Stimulated activated naive CD8-positive, alpha-beta T cell treated with anti-CD3 and anti-CD28 coated beads, Interleukin-15, Interleukin-2, amounts not matched to agents 100 ng/mL and 50 ng/mL, for 24 hours (primary cell): ENCODE measurements around the gene GRIK3.
"Not testable (repeated sequence)": the region's sequence is repeated elsewhere in the genome, so short reads cannot be mapped to it uniquely, and the experiment has no call there.

Experiments used
- H3K27ac Mint-ChIP-seq: one replicate; pipeline ENCODE4 v1.8.0; 2021; ENCODE audit warnings: mild to moderate bottlenecking, mixed read lengths
- H3K27me3 Mint-ChIP-seq: one replicate; pipeline ENCODE4 v1.8.0; 2021; ENCODE audit warnings: mixed read lengths
- H3K36me3 Mint-ChIP-seq: one replicate; pipeline ENCODE4 v1.8.0; 2021; ENCODE audit warnings: low read depth, mixed read lengths
- H3K4me1 Mint-ChIP-seq: one replicate; pipeline ENCODE4 v1.8.0; 2021; ENCODE audit warnings: low read depth, mixed read lengths
- H3K4me3 Mint-ChIP-seq: one replicate; pipeline ENCODE4 v1.8.0; 2021; ENCODE audit warnings: mild to moderate bottlenecking, mixed read lengths
- H3K9me3 Mint-ChIP-seq: one replicate; pipeline ENCODE4 v1.8.0; 2021; ENCODE audit warnings: mixed read lengths

The GRIK3 gene

DNA sequence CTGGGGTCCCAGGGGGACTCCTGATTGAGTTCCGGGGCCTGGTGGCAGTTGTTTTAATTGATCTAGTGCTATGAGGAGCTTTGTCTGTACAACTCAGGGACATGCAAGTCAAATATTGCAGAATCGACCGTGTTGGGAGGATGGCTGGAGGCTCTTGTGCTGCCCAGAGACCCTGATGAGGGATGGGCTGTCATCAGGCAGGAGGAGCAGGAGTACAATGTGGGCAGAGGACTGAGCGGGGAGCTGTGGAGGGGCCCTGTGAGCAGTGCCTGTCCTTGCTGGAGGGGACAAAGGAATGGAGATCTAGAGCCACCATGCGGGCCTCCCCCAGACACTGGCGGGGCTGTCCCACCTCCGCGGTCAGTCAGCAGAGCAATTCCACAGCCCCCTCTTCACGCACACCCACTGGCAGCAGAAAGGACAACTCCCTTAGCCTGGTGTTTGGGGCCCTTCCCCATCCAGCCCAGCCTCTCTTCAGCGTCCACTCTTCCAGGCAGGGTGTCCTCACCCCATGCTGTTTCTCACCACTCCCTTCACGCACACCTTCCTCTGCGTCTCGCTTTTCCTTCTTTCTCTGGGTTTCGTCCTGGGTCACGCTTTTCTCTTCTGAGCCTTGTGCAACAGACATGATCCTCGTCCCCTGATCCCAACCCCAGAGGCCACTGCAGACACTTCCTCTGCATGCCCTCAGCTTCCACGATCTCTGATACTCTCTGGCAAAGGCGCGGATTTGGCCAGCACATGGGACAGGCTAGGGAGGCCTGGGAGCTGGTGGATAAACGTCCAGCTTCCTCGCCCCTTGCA, 122.6 kb downstream of the GRIK3 start:
- Mint-ChIP-seq H3K27ac (no peak overlapping the region), H3K27me3 (peaks cover 11% of the 10 kb centered on the region)

DNA sequence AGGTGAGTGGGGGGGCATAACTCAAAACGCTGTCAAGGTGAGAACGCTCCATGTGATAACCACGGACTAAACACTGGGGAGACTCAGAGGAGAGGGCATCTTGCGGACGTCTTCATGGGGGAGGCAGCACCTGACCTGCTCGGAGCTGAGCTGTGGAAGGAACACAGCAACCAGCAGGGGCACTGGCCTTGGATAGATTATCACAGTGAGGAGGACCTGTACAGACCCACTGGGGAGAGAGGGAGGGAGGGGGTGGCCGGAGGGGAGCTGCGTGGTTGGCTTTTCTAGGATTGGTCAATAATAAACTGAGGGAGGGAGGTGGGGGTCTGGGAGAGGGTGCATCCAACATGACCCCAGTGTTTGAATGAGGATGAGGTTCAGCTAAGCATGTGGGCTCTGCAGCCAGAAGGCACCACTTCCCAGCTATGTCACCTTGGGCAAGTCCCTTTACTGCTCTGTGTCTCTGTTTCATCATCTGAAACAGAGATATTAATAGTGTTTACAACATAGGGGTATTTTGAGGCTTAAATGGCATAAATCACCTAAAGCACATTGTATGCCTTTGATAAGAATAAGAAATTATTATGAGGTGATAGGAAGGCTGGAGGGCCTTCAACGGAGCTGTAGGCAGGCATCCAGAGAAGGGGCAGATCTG, 123.3 kb downstream of the GRIK3 start:
- Mint-ChIP-seq H3K27ac (no peak overlapping the region), H3K36me3 (no peaks in the 10 kb centered on the region), H3K9me3 (peaks cover 5% of the 10 kb centered on the region), H3K4me1 (no peaks in the 10 kb centered on the region), H3K4me3 (no peak overlapping the region), H3K27me3 (peaks cover 14% of the 10 kb centered on the region)

More for the DNA sequence above, 122.6 kb downstream of the GRIK3 start:
- Mint-ChIP-seq H3K36me3 (no peaks in the 10 kb centered on the region), H3K4me1 (no peaks in the 10 kb centered on the region), H3K9me3 (peaks cover 6% of the 10 kb centered on the region), H3K4me3 (no peak overlapping the region)

DNA sequence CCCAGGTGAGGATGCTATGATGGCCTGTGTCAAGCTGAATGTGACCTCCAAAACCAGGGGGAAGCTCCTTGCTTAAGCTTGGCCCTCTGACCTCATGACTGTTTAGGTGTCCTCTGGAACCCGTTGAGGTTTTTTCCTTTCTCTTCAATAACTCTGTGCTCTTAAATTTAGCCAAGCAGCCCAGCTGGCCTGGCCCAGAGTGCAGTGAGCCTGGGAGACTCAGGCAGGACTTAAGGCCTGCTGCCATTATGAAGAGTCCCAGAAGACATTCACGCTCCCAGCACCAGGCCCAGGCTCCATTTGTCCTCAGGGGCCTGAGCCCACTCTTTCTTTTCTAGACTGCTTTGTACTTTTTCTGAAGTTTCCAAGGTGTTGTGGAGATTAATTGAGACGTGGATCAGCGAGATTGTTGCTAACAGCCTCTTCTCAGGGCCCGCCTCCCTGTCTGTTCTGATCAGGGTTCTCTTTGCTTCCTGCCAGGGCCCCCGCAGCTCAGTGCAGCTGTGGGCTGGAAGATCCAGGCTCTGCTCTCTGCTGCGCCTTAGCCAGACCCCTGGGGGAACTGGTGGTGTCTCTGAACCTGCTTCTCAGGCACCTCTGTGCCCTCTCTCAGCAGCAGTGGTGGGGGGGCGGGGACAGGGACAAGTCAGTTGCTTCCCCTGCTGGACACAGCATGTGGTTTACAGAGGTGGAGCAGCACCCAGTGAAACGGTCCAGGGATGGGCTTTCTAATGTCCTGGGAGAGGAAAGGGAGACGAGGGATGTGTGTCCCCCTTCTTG, 124.2 kb downstream of the GRIK3 start:
- Mint-ChIP-seq H3K9me3 (no peaks in the 10 kb centered on the region), H3K4me1 (no peaks in the 10 kb centered on the region), H3K36me3 (no peaks in the 10 kb centered on the region), H3K4me3 (no peak overlapping the region), H3K27ac (no peak overlapping the region), H3K27me3 (peaks cover 15% of the 10 kb centered on the region)

DNA sequence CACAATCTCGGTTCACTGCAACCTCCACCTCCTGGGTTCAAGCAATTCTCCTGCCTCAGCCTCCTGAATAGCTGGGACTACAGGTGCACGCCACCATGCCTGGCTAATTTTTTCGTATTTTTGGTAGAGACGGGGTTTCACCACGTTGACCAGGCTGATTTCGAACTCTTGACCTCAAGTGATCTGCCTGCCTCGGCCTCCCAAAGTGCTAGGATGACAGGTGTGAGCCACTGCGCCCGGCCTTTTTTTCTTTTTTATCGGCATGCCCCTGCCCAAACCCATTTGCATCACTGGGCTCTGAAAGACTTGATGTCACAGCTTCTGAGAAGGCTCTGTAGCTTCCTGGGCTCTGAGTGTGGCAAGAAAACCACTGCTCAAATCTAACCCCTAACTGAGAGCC, 125.0 kb downstream of the GRIK3 start:
- not testable (repeated sequence) for H3K4me3 Mint-ChIP-seq, H3K27ac Mint-ChIP-seq, H3K36me3 Mint-ChIP-seq, H3K9me3 Mint-ChIP-seq, H3K4me1 Mint-ChIP-seq
- H3K27me3 Mint-ChIP-seq: peaks cover 12% of the 10 kb centered on the region

DNA sequence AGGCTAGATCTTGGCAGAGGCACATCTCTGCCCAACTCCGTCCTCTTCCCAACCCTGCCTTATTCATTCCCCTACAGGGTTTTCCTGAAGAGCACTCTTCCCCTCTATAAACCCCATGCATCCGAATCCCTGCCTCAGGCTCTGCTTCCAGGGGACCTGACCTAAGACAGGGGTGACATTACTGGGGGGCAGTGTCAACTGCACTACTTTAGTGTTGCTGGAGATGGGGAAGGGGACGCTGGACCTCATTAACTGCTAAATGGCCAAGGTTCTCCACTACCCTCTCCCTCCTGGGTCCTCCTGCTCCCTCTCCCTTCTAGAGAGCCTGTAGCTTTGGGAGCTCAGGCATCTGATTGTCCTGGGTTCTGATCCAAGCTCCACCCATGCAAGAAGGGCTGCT, 126.2 kb downstream of the GRIK3 start:
- H3K27me3 Mint-ChIP-seq: peaks cover 10% of the 10 kb centered on the region
- no peak overlapping the region for H3K4me3 Mint-ChIP-seq
- no peaks in the 10 kb centered on the region for H3K9me3 Mint-ChIP-seq
- no peaks in the 10 kb centered on the region for H3K4me1 Mint-ChIP-seq
- no peaks in the 10 kb centered on the region for H3K36me3 Mint-ChIP-seq
- H3K27ac Mint-ChIP-seq: no peak overlapping the region

DNA sequence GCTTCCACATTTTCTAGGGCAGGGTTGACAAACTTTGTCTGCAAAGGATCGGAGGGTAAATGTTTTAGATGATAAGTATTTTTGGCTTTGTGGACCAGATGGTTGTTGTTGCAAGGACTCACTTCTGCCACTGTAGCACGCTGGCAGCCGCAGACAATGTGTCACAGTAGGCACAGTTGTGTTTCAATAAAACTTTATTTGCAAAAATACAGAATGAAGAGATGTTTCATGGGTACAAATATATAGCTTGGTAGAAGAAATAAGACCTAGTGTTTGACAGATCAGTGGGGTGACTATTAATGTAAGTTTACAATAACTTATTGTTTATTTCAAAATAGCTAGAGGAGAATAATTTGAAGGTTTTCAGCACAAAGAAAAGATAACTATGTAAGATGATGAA, 127.8 kb downstream of the GRIK3 start:
- Mint-ChIP-seq H3K27me3 (peaks cover 16% of the 10 kb centered on the region), H3K27ac (no peak overlapping the region), H3K4me3 (no peak overlapping the region), H3K4me1 (no peaks in the 10 kb centered on the region), H3K9me3 (no peaks in the 10 kb centered on the region), H3K36me3 (no peaks in the 10 kb centered on the region)

DNA sequence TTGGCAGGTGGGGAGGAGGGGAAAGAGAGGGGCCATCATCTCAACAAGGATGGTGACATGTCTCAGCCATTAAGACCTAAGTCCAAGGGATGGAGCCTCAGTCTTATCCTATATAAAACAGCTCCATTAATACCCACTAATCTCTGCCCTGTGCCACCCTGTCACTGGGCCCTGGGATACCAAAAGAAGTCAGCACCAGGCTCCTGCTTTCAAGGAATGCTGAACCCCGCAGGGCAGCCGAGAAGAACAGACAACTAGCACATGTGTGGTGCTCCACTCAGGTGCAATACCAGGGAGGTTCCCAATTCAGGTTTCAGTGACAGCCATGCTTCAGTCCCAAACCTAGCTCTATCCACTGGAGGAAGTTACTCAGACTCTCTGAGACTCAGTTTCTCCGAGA, 128.4 kb downstream of the GRIK3 start:
- peaks cover 16% of the 10 kb centered on the region for H3K27me3 Mint-ChIP-seq
- no peaks in the 10 kb centered on the region for H3K9me3 Mint-ChIP-seq
- no peak overlapping the region for H3K27ac Mint-ChIP-seq
- no peaks in the 10 kb centered on the region for H3K36me3 Mint-ChIP-seq
- H3K4me1 Mint-ChIP-seq: no peaks in the 10 kb centered on the region
- no peak overlapping the region for H3K4me3 Mint-ChIP-seq

DNA sequence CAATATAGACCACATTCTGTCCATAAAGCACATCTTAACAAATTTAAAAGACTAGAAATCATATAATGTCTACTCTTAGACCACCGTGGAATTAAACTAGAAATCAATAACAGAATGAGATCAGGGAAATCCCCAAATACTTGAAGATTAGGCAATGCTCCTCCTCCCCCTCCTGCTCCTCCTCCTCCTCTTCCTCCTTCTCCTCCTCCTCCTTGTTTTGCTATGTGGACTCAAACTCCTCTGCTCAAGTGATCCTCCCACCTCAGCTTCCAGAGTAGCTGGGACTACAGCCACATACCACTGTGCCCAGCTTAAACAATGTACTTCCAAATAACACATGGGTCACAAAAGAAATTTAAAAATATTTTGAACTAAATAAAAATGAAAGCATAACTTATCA, 134.2 kb downstream of the GRIK3 start:
- H3K4me1 Mint-ChIP-seq: no peaks in the 10 kb centered on the region
- H3K4me3 Mint-ChIP-seq: no peak overlapping the region
- no peak overlapping the region for H3K27ac Mint-ChIP-seq
- H3K9me3 Mint-ChIP-seq: no peaks in the 10 kb centered on the region
- no peaks in the 10 kb centered on the region for H3K36me3 Mint-ChIP-seq
- peaks cover 24% of the 10 kb centered on the region for H3K27me3 Mint-ChIP-seq

DNA sequence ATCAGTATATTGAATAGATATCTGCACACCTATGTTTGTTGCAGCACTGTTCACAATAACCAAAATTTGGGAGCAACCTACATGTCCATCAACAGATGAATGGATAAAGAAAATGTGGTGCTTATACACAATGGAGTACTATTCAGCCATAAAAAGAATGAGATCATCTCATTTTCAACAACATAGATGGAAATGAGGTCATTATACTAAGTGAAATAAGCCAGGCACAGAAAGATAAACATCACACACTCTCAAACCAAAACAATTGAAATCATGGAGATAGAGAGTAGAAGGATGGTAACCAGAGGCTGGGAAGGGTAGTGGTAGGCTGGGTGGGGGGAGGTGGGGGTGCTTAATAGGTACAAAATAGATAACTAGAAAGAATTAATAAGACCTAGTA, 136.5 kb downstream of the GRIK3 start:
- H3K36me3 Mint-ChIP-seq, H3K27ac Mint-ChIP-seq, H3K4me3 Mint-ChIP-seq, H3K4me1 Mint-ChIP-seq, H3K9me3 Mint-ChIP-seq: not testable (repeated sequence)
- peaks cover 26% of the 10 kb centered on the region for H3K27me3 Mint-ChIP-seq

DNA sequence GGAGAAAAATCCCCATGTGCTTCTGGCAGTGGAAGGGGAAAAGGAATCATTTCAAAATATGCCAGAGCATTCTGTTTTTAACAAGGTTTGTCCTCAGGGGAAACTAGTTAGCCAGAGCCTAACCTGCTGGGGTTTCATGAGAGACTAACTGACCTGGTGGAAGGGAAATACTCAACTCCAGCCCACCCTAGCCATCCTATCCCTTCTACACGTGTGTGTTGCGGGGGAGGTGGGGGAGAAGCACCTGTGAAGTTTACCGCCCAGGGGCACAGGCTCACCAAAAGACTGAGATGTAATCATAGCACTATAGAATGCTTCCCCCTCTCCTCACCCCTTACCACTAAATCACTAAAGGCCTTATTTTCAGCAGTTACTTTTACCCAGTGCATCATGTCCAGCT, 139.5 kb downstream of the GRIK3 start:
- H3K4me1 Mint-ChIP-seq: no peaks in the 10 kb centered on the region
- peaks cover 19% of the 10 kb centered on the region for H3K27me3 Mint-ChIP-seq
- no peak overlapping the region for H3K4me3 Mint-ChIP-seq
- H3K9me3 Mint-ChIP-seq: no peaks in the 10 kb centered on the region
- no peak overlapping the region for H3K27ac Mint-ChIP-seq
- H3K36me3 Mint-ChIP-seq: no peaks in the 10 kb centered on the region

DNA sequence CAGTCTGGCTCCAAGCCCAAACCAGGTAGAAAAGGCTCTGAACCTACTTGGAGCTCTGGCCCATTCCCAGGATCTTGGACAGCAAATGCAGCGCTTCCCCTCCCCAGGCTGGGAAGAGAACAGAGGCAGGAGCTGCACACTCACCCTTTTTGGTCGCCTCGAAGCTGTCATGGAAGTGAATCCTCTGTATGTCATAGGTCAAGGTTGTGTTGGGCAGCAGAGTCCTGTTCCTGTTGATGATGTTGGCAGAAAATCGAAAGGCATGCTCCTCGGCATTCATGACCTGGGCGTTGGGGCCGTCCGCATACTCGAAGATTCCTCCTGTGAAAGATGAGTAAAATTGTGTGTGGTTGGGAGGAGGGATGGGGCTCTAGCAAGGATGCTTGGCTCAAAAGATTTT, 143.5 kb downstream of the GRIK3 start:
- Mint-ChIP-seq H3K9me3 (no peaks in the 10 kb centered on the region), H3K4me1 (no peaks in the 10 kb centered on the region), H3K4me3 (no peak overlapping the region), H3K36me3 (no peaks in the 10 kb centered on the region), H3K27me3 (peaks cover 14% of the 10 kb centered on the region), H3K27ac (no peak overlapping the region)

DNA sequence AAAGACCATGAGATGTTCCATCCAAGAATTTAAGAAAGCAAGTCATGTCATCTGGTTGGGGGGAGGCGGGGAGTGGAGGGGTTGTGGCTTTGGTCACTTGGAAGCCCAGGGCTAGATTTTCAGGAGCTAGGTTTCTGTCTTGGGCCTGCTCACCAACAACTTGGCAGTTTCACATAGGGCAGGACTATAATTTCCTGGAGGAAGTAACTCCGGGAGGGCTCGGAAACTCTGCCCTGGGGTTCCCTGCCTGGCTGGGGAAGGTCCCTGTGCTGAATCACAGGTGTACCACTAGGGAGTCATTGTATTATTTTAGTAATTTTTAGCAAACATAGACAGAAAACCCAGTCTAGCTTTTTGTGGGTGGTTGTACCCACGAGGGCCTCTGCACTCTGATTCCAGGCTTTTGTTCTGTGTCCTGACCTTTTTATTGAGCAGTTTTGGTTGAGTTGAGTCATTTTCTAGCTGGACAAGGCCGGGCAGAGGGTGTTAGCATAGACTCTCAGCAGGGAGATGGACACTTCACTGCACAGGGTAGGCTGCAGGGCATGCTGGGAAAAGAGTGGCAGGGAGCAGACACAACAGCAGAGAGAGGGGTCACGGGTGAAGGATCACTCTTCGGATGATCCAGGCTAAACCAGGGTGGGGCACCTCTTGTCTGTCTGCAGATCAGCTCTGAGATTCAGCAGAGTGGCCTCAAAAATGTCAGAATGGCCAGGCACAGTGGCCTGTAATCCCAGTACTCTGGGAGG, 144.7 kb downstream of the GRIK3 start:
- Mint-ChIP-seq H3K9me3 (no peaks in the 10 kb centered on the region), H3K4me1 (no peaks in the 10 kb centered on the region), H3K36me3 (no peaks in the 10 kb centered on the region), H3K27ac (no peak overlapping the region), H3K27me3 (peaks cover 14% of the 10 kb centered on the region), H3K4me3 (no peak overlapping the region)

DNA sequence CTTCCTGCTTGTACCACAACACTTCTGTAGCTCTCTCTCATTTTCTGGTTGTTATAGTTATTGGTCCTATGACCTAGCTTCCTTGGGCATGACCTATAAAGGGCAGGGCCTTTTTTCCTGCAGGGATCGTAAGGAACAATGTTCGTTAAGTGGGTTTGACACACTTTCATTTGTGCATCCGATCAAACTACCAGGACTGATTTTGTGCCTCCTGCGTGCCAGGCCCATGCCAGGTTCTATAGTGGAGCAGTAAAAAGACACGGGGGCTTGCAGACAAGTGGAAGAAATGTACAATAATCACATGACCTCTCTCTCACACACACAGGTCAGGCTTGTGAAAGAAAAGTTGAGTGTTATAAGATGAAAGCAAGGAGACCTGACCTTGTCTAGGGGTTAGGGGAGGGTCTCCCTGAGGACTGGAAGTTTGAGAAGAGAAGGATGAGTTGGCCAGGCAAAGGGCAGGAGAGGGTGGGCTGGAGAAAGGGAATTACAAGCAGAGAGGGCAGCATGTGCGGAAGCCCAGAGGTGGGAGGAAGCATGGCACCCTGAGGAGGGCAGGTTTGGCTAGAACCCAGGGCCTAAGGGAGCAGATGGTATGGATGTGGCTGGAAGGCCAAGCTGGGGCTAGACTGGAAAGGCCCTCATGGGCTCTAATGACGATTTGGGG, 145.4 kb downstream of the GRIK3 start:
- Mint-ChIP-seq H3K9me3 (no peaks in the 10 kb centered on the region), H3K4me3 (no peak overlapping the region), H3K27me3 (peaks cover 14% of the 10 kb centered on the region), H3K36me3 (no peaks in the 10 kb centered on the region), H3K4me1 (no peaks in the 10 kb centered on the region), H3K27ac (no peak overlapping the region)

DNA sequence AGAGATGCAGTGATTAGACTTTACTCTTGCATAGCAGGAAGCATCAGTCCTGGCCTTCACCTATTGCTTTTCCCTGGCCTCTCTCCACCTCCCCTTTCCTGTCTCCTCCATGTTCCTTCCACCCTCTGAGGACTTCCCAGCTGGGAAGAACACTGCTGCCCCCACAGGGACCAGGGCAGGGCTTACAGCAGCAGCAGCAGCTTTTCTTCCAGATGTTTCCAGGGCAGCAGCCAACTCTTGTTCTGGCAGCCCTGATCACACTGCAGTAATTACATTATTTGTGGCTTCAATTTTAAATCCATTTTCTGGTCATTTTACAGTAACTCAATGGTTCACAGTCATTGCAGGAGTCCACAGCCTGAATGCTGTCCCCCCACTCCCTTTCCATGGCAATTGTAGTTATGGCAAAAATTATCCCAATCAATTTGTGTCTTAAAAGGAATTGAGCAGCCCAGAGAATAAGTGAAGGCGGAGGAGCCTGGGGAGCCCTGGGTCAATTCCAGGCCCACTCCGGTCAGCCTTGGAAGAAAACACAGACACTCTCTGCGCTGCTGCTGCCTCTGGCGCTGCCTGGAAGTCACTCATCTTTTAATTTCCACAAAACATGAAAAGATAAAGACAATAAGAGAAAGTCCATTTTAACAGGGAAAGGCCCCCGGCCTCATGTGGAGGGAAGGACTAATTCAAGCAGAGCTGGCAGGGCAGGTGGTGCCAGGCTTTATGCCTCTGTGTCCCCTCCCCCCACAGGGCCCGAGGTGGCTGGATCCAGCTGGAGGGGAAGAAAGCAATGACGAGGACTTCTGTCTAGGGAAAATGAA, 148.6 kb downstream of the GRIK3 start:
- Mint-ChIP-seq H3K4me3 (no peak overlapping the region), H3K27ac (no peak overlapping the region), H3K9me3 (no peaks in the 10 kb centered on the region), H3K4me1 (no peaks in the 10 kb centered on the region), H3K36me3 (no peaks in the 10 kb centered on the region), H3K27me3 (peaks cover 11% of the 10 kb centered on the region)
